A549 (cell line): ENCODE results near the gene TMEM125.

Experiments used
- POLR2A ChIP-seq: IDR thresholded peaks from 2 replicates; pipeline ENCODE4 v1.6.1; 2012; ENCODE audit warnings: mild to moderate bottlenecking, low read length
- RNF2 ChIP-seq: fragments of 200-600 bp; sonication (generic); IDR thresholded peaks from 2 replicates; pipeline ENCODE4 v1.6.1; 2016; ENCODE audit warnings: low read depth, mild to moderate bottlenecking, antibody characterized with exemption, moderate library complexity, borderline replicate concordance
- TF ChIP-seq, protein P1 (sequence below): IDR thresholded peaks from 2 replicates; pipeline ENCODE4 v1.6.1; 2012
- TF ChIP-seq, protein P2 (sequence below): fragments of >200 bp; sonication (Bioruptor Twin); formaldehyde crosslinking; IDR thresholded peaks from 3 replicates; pipeline ENCODE4 v1.5.1; 2016
- TF ChIP-seq, protein P3 (sequence below): IDR thresholded peaks from 2 replicates; pipeline ENCODE4 v1.6.1; 2012

DNA sequence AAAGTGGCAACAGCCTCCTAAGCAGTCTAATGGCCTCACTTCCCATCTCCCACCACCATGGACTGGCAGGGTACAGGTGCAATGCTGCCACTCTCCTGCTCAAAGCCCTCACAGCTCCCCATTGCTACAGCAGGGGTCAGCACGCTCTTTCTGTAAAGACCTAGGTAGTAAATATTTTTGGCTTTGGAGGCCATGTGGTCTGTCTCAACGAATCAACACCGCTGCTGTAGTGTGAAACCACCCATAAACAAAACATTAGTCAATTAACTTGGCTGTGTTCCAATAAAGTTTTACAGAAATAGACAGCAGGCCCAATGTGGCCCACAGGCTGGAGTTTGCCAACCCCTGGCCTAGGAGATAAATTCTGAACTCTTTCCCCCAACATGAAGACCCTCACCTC, 44.6 kb upstream of the TMEM125 start:
- TF ChIP-seq, protein P1, sequence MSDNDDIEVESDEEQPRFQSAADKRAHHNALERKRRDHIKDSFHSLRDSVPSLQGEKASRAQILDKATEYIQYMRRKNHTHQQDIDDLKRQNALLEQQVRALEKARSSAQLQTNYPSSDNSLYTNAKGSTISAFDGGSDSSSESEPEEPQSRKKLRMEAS, result no peak
- no peak for TF ChIP-seq RNF2
- TF ChIP-seq, protein P2, sequence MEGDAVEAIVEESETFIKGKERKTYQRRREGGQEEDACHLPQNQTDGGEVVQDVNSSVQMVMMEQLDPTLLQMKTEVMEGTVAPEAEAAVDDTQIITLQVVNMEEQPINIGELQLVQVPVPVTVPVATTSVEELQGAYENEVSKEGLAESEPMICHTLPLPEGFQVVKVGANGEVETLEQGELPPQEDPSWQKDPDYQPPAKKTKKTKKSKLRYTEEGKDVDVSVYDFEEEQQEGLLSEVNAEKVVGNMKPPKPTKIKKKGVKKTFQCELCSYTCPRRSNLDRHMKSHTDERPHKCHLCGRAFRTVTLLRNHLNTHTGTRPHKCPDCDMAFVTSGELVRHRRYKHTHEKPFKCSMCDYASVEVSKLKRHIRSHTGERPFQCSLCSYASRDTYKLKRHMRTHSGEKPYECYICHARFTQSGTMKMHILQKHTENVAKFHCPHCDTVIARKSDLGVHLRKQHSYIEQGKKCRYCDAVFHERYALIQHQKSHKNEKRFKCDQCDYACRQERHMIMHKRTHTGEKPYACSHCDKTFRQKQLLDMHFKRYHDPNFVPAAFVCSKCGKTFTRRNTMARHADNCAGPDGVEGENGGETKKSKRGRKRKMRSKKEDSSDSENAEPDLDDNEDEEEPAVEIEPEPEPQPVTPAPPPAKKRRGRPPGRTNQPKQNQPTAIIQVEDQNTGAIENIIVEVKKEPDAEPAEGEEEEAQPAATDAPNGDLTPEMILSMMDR, result no peak
- no peak for TF ChIP-seq POLR2A
- TF ChIP-seq, protein P3, sequence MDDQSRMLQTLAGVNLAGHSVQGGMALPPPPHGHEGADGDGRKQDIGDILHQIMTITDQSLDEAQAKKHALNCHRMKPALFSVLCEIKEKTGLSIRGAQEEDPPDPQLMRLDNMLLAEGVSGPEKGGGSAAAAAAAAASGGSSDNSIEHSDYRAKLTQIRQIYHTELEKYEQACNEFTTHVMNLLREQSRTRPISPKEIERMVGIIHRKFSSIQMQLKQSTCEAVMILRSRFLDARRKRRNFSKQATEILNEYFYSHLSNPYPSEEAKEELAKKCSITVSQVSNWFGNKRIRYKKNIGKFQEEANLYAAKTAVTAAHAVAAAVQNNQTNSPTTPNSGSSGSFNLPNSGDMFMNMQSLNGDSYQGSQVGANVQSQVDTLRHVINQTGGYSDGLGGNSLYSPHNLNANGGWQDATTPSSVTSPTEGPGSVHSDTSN, result no peak
